Embryonic facial prominence (tissue), 1 donor: ENCODE measurements around the gene PNPLA7.
"Not testable (repeated sequence)": the region's sequence is repeated elsewhere in the genome, so short reads cannot be mapped to it uniquely, and the experiment has no call there.

Experiments used
- DNase-seq: peaks from one replicate; pipeline ENCODE4 v3.0.0-alpha.2; 2016; ENCODE audit errors: extremely low spot score

The PNPLA7 gene

DNA sequence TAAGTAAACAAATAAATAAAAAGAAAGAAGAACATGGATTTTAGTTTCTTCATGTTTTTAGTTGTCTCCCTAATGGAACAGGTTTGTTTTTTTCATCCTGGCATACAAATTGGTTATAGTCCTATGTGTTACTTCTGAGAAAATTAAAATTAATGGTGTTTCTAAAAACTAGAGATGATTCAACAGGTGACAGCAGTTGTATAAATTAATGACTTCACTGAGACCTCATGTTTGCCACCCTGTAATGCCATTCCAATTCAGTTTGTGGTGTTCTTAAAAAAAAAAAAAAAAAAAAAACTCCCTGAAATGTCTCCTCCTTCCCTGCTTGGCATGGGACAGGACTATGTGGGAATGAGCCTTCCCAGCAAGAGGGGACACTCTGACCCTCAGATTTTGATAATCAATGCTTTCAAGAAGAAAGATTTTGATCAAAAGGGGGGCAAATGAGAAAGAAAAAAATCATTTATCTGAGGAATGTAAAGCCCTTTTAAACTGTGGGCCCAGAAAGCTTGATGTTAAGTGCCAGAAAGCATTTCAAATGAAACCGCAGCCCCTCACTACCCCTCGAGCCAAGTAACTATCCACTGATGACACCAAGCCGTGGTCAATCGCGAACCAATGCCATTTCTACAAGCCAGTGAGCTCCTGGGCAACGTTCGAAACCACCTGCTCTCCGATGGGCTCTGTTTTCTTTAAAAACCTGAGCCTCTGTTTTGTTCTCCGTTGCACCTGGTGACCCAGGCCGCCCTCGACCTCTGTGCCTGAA is 128.2 kb downstream of the PNPLA7 start:
- no peak for DNase-seq

GRCh38 chr9:137417161-137418021 is 132.8 kb downstream of the PNPLA7 start:
- no peak for DNase-seq

DNA sequence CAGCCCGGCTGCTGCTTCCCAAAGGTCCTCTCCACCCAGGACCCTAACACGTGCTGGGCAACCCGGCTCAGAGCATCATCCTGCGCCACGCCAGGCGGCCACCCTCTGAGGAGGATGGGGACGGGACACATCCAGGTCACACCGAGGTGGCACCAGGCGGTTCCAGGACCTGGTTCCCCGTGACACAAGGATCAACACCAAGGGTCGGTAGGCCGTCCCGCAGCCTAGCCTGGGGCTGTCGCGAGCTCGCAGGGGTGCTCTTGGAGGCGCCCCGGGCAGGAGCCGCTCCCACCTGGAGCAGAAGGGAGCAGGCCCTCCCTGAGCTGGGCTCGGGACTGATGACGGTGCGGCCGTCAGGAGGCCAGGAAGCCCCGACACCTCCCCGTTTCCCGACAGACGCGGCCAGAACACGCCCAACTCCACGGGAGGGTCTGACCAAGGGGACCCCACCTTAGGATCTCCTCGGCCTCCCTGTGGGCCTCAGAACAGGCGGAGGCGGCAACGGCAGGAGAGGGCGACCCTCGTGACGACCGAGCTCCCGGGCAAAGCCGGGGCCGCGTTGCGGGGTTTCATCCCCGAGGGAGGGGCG is 133.5 kb downstream of the PNPLA7 start:
- no peak for DNase-seq

- DNase-seq = no peak
These were observed 134.1 kb downstream of the PNPLA7 start for GRCh38 chr9:137416006-137416562.

DNA sequence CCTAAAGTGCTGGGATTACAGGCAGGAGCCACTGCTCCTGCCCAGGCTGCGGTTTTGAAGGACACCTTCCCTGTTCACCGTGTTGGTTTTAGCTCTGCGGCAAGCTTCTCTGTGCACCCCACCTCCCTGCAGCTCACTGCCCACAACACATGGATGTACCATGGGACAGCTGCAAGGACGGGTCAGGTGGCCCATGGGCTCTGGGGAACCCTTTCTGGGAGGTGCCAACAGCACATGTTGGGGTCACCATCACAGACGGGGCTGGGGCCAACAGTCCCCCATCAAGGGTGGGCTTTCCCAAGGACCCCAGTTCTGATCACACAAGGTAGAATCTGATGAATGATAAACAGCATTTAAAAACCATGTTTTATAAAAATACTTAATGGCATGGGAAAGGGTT is 134.8 kb downstream of the PNPLA7 start:
- DNase-seq = no peak

DNA sequence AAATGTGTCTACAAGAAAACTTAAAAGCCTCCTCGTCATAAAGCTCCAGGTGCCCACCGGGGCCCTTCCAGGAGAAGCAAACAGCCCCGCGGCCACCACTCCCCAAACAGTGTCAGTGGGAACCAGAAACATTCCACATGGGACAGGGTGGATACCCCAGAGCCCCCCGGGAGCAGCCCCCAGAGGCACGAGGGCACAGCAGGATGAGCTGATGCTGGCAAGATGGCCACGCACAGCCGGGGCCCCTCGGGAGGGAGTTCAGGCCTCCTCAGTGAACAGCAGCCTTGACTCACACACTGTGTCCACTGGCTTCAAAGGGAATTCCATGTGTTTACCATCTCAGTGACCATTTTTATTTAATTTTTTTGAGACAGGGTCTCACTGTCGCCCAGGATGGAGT is 137.8 kb downstream of the PNPLA7 start:
- DNase-seq = no peak

- no peak for DNase-seq
These were observed 138.4 kb downstream of the PNPLA7 start for GRCh38 chr9:137411645-137412380.

DNA sequence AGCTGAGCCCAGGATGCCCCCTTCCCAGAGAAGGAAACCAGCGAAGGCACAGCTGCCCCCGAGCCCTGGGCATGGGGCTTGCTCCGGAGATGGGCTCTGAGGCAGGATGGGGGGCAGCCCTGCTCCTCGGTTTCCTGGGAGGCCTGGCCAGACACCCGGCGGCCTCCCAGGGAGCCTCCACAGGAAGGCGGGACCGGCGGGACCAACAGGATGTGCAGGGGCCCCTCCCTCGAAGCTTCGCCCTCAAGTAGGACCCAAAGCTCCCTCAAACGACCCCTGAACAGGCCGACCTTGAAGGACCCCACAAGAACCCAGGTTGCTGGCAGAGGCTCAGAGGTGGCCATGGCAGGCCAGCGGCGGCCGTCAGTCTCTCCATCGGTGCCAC is 138.9 kb downstream of the PNPLA7 start:
- DNase-seq = no peak

DNA sequence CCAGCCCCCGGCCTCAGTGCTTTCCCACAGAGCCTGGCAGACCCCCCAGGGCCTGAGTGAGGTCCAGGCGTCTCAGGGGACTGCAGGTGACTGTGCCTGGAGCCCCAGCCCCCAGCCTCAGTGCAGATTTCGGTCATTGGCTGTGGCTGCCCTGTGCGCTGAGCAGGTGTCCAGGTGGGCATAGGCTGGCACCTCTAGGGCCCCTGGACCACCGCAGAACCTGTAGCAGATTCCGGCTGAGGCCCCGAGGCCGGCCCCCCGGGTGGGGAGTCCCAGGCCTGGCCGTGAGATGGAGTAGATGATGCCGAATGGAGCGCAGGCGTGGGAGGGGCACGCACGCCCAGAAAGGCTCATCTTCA is 139.3 kb downstream of the PNPLA7 start:
- DNase-seq = no peak

DNA sequence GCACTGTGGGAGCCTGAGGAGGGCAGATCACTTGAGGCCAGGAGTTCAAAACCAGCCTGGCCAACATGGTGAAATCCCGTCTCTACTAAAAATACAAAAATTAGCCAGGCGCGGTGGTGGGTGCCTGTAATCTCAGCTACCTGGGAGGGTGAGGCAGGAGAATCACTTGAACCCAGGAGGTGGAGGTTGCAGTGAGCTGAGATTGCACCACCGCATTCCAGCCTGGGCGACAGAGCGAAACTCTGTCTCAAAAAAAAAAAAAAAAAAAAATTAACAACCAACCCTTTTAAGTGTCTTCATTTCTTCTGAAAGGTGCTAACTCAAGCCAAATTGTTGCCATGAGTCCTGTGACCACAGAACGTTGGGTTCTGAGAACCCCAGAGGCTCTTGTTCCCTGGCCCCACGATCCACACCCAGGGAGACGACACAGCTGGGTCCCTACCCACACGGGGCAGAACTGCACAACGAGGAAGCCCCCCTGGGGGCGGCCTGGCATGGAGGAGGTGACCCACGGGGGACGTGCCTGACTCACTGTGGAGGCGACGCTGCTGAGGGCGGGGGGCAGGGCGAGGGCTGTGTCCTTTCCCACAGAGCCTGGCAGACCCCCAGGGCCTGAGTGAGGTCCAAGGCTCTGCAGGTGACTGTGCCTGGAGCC is 139.8 kb downstream of the PNPLA7 start:
- not testable (repeated sequence) for DNase-seq
